SIG-M5 treated with dmso at 0.1 percent for 504 hours (cell line): Measurements from ENCODE around the gene LGALS9C.
"Not testable (repeated sequence)": the region's sequence is repeated elsewhere in the genome, so short reads cannot be mapped to it uniquely, and the experiment has no call there.

Experiments
- DNase-seq: peaks from one replicate; lab custom pipeline; 2025; ENCODE audit not compliant: unreplicated experiment; lab: John Stamatoyannopoulos, UW

LGALS9C gene

DNA sequence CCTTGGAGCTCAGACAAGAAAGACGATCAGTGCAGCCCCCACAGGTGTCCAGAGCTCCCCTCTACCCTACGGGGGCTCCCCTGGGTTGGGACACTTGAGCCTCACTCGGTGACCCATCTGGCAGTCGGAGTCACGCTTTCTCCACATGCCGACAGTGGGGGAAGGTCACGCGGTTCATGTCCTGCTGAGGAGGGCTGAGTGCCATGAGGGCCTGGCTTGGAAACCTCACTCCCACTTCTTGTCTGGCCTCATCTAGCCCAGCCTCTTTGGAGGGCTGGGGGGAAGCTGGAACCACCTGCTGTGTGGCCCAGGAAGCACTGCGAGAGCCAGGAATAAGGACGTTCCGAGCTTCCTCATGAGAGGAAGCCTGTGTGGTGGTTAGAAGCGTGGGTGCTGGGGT is 1.8 kb downstream of the LGALS9C start:
- DNase-seq: not testable (repeated sequence)

DNA sequence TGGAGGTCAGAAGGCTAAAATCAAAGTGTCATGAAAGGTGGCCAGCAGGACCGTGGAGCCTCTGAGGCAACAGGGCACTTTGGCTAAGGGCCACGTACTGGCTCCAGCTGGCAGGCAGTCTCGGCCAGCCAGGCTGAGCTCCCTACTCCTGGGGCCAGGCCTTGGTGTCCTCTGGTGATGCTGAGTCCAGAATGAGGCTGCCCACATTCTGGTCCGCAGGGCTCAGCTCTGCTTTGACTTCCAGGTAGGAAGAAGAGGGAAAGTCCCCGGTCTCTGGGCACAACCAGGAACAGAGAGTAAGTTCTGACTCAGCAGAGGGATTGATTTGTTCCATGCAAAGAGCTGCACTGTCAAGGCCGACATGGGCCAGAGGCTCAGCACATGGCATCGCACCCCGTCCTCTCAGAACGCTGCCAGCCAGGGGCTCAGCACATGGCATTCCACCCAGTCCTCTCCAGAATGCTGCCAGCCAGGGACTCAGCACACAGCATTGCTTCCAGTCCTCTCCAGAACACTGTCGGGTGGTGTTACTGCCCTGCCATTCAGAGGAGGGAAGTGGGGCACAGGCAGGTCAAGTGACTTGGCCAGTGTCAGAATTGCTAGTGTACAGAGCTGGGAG is 2.5 kb downstream of the LGALS9C start:
- DNase-seq: not testable (repeated sequence)

DNA sequence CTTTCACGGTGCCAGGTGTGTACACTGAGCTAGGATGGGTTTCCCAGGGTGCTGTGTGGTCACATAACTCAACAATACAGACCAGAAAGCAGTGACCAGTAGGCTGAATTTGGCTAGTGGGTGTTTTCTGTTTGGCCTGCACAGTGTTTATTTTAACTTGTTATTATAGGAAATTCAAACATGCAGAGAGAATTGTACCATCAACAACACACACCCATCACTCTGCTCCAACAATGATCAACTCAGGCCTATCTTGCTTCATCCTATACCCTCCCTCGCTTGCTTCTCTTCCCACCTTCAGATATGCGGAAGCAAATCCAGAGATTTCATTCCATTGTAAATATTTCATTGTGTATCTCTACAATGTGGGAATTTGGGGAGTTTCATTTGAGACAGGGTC is 5.2 kb downstream of the LGALS9C start:
- not testable (repeated sequence) for DNase-seq

DNA sequence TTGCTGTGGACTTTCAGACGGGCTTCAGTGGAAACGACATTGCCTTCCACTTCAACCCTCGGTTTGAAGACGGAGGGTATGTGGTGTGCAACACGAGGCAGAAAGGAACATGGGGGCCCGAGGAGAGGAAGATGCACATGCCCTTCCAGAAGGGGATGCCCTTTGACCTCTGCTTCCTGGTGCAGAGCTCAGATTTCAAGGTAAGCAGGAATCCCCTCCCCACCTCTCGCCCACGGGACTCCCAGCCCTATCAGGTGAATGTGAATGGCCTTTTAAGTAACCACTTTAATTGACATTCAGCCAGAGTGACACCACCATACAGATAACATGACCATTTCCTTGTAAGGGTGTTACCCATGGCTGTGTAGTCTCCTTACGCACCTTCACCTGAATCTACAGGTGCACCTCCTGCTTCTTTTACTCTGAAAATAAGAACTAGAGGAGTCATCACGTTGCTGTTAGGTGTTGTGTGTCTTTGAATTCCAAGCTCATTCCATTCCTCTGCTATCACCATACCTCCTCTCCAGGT is 9.4 kb downstream of the LGALS9C start:
- not testable (repeated sequence) for DNase-seq

DNA sequence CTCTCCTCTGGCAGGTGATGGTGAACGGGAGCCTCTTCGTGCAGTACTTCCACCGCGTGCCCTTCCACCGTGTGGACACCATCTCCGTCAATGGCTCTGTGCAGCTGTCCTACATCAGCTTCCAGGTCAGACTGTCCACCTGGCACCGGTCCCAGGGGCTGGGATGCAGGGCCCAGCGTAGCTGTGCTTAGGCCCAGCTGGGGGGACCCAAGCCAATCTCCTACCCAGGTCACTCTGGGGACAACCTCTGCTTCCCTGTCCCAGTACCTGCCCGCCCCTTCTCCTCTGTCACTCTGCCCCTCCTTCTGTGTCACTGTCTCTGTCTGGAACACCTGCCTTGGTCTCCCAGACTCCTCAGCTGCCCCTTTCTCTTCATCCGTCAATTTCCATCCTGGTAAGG is 11.0 kb downstream of the LGALS9C start:
- DNase-seq: not testable (repeated sequence)

DNA sequence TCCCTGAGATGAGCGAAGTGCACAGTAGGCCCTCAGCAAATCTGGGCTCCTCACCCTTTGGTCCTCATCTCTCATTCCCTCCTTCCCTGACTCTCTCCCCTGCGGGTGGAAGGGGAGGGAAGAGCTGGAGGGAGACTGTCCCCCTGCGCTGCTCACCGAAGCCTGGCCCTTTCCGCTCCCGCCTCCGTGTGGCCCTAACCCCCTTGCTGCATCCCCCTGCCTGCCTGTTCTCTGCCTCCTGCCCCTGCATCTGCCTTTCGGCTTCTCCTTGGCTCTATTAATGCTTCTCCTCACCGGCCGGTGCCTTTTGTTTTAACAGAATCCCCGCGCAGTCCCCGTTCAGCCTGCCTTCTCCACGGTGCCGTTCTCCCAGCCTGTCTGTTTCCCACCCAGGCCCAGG is 12.0 kb downstream of the LGALS9C start:
- DNase-seq: not testable (repeated sequence)

DNA sequence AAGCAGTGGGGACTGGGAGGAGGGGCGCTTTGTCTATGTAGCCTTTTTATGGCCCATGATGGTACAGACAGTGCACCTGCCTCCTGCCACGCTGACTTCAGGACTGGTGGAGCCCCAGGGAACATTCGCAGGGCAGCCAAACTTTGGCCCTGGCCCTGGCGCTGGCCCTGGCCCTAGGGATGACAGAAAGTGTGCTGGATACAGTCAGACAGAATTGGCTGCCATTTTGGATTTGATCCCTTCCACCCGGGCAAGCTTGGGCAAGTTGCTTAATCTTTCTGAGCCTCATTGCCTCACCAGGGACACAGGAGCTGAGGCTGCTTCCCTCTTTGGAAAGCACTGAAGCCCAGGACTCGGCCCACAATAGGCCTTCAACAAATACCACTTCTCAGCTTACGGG is 13.4 kb downstream of the LGALS9C start:
- not testable (repeated sequence) for DNase-seq

DNA sequence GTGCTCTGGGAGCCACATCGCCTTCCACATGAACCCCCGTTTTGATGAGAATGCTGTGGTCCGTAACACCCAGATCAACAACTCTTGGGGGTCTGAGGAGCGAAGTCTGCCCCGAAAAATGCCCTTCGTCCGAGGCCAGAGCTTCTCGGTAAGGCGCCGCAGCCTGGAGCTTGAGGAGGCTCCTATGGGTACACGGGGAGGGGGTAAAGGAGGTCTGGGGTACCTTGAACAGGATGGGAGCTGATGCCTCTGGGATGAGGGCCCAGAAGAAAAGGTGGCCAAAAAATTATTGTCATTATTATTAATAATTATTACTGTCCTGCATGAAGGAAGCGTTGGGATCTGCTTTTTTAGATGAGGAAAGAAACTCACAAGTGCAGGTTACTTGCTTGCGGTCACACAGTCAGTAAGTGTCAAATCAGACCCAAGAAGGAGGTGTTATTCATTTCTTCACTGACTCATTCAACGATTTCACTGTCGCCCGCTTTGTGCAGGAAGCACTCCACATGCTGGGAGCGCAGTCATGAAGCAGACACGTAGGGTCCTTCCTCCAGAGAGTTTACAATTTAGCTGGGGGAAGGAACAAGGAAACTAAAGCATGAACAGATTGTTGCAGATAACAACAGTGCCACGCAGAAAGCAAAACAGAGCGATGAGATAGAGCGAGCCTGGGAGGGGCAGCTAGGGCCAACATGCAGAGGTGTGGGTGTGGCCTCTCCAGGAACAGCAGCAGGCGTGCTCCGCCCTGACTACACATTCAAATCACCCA is 16.3 kb downstream of the LGALS9C start:
- not testable (repeated sequence) for DNase-seq

DNA sequence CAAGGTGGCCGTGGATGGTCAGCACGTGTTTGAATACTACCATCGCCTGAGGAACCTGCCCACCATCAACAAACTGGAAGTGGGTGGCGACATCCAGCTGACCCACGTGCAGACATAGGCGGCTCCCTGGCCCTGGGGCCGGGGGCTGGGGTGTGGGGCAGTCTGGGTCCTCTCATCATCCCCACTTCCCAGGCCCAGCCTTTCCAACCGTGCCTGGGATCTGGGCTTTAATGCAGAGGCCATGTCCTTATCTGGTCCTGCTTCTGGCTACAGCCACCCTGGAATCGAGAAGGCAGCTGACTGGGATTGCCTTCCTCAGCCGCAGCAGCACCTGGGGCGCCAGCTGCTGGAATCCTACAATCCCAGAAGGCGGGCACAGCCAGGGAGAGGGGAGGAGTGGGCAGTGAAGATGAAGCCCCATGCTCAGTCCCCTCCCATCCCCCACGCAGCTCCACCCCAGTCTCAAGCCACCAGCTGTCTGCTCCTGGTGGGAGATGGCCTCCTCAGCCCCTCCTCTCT is 17.7 kb downstream of the LGALS9C start:
- not testable (repeated sequence) for DNase-seq

DNA sequence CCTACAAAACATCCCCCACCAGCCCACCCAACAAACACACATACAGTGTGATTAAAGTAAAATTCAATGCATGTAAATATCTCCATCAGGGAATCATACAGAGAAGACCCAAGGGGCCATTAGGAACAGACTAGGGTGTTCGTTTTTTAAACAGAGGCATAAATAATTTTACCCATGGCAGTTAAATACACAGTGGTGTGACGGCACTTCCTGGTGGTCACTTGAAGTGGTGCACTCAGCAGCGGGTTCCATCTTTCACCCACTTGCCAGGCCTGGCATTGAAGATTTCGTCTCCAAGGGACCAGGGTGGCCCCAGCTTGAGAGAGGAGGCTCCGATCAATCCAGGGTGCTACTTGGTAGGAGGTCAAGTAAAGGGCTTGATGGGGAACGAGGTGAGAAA is 20.5 kb downstream of the LGALS9C start:
- DNase-seq: not testable (repeated sequence)

DNA sequence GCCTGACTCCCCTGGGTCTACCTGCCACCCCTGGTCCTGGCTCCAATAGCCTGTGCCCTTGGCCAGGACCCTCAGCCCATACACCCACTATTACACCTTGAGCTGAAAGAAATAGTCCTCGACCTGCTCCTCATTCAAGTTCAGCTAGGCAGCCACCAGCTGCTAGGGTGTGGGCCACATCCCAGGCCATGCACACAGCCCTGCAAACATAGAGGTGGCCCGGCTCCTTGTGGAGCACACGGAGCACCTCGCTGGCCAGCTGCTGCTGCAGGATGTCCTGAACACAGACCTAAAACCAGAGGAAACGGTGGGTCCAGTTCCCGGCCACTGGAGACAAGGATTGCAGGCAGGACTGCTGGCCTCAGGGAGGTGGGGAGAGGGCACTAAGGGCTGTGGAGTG is 22.5 kb downstream of the LGALS9C start:
- not testable (repeated sequence) for DNase-seq

DNA sequence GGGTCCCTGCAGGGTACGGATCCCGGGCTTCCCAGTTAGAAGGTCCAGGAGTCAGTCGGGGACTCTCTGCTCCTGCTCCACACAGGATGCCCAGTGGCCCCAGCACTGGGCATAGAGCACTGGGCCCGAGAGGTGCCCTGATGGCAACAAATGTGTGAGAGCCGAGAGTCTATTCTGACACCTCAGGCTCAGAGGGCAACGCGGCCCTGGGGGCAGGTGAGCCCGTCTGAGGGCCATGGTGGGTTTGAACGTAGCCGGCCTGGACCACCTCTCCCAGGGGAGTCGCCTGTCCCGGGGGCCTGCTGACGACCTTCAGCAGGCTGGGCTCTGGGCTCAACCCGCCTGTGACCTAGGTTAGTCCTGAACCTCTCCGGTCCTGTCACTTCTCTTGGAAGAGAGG is 23.2 kb downstream of the LGALS9C start:
- DNase-seq: not testable (repeated sequence)

DNA sequence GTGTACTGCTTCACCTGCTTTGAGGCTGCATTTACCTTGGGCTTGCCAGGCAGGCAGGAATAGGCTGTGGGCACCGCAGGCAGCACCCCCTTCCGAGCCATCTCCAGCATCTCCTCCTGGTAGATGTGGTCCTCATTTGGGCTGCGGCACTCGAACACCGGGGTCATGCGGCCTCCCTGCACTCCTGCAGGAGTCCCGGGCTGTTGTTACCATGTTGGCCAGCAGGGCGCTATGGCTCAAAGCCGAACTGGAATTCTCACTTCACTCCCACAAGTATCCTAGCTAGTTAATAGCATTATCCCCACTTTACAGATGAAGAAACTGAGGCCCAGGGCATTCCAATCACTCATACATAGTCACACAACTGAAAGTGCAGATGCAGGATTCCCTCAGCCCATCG is 23.7 kb downstream of the LGALS9C start:
- DNase-seq: not testable (repeated sequence)

DNA sequence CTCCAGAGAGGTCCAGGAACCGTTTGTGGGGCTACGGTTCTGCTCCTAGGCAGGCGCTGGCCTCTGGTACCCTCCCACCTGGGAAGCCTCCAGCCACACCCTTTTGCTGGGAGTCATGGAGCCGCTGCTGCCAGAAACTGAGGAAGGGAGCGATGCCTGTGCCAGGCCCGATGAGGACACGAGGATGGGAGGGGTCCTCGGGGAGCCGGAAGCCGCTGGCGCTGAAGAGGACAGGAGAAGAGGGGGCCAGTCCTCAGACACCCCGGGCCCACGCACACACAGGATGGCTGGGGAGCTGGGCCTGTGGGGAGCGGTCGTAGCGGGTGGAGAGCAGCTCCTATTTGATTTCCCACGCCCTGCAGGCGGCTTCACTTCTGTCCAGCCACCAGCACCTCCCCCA is 24.2 kb downstream of the LGALS9C start:
- not testable (repeated sequence) for DNase-seq

DNA sequence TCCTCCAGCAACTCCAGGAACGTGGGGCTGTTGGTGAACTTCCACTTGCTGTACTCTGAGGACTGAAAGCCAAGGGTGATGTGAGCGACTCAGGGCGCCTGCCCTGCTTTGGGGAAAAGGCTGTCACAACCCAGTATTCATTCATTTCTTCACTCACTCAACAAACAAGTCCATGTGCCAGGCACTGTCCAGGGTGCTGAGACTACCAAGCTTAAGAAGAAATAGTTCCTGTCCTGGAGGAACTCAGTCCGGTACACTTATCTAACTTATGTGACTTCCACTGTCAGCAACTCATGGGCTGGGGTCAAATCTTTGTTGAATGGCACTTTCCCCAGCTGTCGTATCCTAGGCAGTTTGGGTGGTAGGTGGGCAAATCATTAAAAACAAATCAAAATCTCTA is 26.6 kb downstream of the LGALS9C start:
- not testable (repeated sequence) for DNase-seq

DNA sequence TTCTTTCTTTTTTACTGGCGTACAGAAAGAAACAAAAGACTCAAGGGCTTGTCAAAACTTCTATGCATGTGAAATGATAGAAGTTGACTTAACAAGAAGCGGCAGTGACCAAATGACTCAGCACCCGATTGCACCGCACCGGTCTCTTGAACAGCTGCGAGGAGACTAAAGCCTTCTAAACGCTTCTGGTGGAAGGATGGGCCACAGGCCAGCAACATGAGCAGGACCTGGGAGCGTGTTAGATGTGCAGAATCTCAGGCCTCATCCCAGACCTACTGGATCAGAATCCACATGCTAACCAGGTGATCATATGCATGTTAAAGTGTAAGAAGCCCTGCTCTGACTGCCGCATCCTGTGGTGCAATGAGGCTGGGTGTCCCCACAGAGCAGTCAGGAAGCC is 31.1 kb downstream of the LGALS9C start:
- not testable (repeated sequence) for DNase-seq

DNA sequence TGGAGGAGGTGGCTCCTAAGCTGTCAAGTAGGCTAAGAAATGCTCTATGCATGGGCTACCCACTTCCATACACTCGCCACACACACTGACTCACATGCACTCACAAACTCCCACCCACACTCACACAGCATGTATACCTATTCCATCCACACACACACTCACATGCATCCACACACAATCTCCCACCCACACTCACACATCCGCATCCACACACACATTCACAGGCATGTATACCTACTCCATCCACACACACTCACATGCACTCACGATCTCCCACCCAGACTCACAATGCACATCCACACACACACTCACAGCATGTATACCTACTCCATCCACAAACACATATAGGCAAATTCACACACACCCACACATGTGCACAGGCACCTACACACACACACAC is 32.1 kb downstream of the LGALS9C start:
- DNase-seq: not testable (repeated sequence)

DNA sequence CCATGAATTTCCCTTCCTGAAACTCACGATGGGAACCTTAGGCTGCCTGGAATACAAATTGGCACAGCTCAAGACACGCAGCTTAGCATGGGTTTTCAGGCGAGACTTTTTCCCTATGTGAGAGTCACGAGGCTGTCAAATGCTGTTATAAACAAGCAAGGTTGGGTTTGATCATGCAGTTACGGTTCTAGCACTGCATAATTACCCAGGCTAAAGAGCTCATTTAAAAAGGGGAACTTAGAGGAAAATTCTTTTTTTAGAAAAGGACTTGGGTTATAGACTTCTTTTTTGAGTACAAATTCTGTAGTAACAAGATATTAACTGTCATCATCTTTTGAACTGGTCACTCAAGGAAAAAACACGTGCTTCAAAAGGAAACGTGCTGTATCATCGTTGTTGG is 44.5 kb downstream of the LGALS9C start:
- not testable (repeated sequence) for DNase-seq

DNA sequence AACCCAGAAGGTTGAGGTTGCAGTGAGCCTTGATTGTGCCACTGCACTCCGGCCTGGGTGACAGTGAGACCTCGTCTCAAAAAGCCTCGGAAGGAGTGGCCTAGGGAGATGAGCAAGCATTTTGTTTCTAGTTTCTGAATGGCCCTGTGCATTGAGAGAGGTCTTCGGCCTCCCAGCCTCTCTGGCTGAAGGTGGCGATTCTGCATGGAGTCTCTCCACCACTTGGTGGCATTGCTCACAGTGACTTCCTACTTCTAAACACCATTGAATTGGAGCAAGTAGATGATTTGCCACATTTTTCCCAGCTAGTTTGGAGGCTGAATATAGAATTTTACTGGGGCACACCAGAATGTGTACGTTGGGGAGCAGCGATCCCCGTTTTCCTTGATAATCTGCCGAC is 48.4 kb downstream of the LGALS9C start:
- not testable (repeated sequence) for DNase-seq

DNA sequence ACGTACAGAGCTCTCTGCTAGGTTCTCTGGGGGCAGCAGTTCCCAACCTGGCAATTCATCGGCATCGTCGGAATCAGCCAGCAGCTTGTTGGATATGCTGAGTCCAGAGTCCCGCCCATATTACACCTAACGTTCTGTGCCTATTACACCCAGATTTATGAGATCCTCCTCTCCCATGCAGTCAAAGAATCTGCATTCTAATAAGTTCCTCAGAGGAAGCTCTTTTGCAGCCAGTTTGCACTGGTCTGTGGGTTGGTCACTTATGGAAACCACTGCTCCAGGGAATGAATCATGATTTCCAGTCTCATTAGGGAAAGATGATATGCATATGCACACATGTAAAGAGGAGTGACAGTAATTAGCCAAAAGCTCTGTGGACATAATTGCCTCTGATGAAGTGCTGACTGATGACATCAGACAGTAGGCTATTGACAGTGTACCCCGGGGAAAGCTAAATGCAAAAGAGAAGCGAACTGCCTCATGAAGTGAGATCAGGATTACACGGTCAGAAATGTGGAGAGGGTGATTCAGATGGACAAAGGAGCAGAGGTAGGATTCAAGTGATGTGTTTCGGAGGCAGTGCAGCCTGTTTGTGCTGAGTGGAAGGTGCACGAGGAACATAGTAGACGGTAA is 49.7 kb downstream of the LGALS9C start:
- DNase-seq: not testable (repeated sequence)

DNA sequence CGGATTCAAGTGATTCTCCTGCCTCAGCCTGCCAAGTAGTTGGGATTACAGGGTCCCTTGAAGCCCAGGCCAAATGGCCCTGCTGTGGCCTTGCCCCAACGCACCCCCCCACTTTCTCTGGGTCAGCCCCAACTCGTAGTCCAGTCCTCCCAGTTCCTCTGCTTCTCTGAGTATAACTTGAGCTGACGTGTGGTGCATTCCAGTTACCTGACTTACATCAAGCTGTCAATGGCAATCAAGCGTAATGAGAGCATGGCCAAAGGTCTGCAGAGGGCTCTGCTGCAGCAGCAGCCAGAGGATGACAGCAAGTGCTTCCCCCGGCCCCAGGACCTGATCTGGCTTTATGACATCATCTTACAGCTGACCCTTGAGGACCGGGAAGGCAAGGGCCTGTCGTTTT is 50.8 kb downstream of the LGALS9C start:
- not testable (repeated sequence) for DNase-seq
